Measurements from ENCODE around the gene ACVR1B.

- TF ChIP-seq, protein P1, sequence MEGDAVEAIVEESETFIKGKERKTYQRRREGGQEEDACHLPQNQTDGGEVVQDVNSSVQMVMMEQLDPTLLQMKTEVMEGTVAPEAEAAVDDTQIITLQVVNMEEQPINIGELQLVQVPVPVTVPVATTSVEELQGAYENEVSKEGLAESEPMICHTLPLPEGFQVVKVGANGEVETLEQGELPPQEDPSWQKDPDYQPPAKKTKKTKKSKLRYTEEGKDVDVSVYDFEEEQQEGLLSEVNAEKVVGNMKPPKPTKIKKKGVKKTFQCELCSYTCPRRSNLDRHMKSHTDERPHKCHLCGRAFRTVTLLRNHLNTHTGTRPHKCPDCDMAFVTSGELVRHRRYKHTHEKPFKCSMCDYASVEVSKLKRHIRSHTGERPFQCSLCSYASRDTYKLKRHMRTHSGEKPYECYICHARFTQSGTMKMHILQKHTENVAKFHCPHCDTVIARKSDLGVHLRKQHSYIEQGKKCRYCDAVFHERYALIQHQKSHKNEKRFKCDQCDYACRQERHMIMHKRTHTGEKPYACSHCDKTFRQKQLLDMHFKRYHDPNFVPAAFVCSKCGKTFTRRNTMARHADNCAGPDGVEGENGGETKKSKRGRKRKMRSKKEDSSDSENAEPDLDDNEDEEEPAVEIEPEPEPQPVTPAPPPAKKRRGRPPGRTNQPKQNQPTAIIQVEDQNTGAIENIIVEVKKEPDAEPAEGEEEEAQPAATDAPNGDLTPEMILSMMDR (IDR thresholded peaks at IDR 0.05; ENCODE audit: low read length), result no peak
- TF ChIP-seq EZH2phosphoT487 (IDR thresholded peaks at IDR 0.05; ENCODE audit: low read length), result no peak
These were observed 40.7 kb downstream of the ACVR1B start for GRCh38 chr12:51992246-51992645.

Measured in MM.1S (cell line).